SK-N-SH treated with all-trans-retinoic acid at 6 μM for 48 hours (cell line): ENCODE data around the gene TRAPPC2L.

ENCODE experiments used
- ATAC-seq: fragments of 200-7000 bp; cut with Tn5 transposase; 3 replicates; pipeline ENCODE4 v1.9.1; 2020; ENCODE audit warnings: mild to moderate bottlenecking, moderate library complexity
- ARNTL ChIP-seq: fragments of 450-650 bp; formaldehyde crosslinking; IDR thresholded peaks from 2 replicates; pipeline ENCODE4 v1.5.0; 2020; ENCODE audit warnings: low read depth, mild to moderate bottlenecking, moderate library complexity, borderline replicate concordance
- BACH2 ChIP-seq: fragments of 250-450 bp; sonication (Bioruptor Pico); IDR thresholded peaks from 2 replicates; pipeline ENCODE4 v1.9.0; 2021; ENCODE audit warnings: mild to moderate bottlenecking, borderline replicate concordance
- CREB5 ChIP-seq: fragments of 250-450 bp; sonication (Bioruptor Pico); IDR thresholded peaks from 2 replicates; pipeline ENCODE4 v1.5.1; 2020; ENCODE audit warnings: low read depth, mild to moderate bottlenecking, moderate library complexity
- CSDC2 ChIP-seq: fragments of 250-450 bp; sonication (Bioruptor Pico); IDR thresholded peaks from 2 replicates; pipeline ENCODE4 v1.5.0; 2020; ENCODE audit warnings: mild to moderate bottlenecking, moderate library complexity
- ESRRG ChIP-seq: fragments of 250-450 bp; sonication (Bioruptor Pico); IDR thresholded peaks from 2 replicates; pipeline ENCODE4 v1.6.1; 2021; ENCODE audit warnings: mild to moderate bottlenecking
- GLIS3 ChIP-seq: fragments of 250-450 bp; sonication (Bioruptor Pico); IDR thresholded peaks from 2 replicates; pipeline ENCODE4 v1.5.0; 2020; ENCODE audit warnings: mild to moderate bottlenecking, moderate library complexity
- ISL1 ChIP-seq: fragments of 250-450 bp; sonication (Bioruptor Pico); IDR thresholded peaks from 2 replicates; pipeline ENCODE4 v2.1.2; 2022; ENCODE audit warnings: mild to moderate bottlenecking, moderate library complexity
- POU6F1 ChIP-seq: fragments of 250-450 bp; sonication (Bioruptor Pico); IDR thresholded peaks from 2 replicates; pipeline ENCODE4 v1.8.0; 2021; ENCODE audit warnings: low read depth, mild to moderate bottlenecking, moderate library complexity, borderline replicate concordance
- PPARA ChIP-seq: fragments of 250-450 bp; sonication (Bioruptor Pico); IDR thresholded peaks from 2 replicates; pipeline ENCODE4 v1.5.0; 2020; ENCODE audit warnings: mild to moderate bottlenecking, borderline replicate concordance
- RARB ChIP-seq: fragments of 250-450 bp; sonication (Bioruptor Pico); IDR thresholded peaks from 2 replicates; pipeline ENCODE4 v1.8.0; 2021; ENCODE audit warnings: mild to moderate bottlenecking, moderate library complexity
- SNAI2 ChIP-seq: fragments of 250-450 bp; sonication (Bioruptor Pico); IDR thresholded peaks from 2 replicates; pipeline ENCODE4 v1.5.0; 2020; ENCODE audit warnings: mild to moderate bottlenecking, moderate library complexity
- TCF4 ChIP-seq: fragments of 250-450 bp; sonication (Bioruptor Pico); IDR thresholded peaks from 2 replicates; pipeline ENCODE4 v1.8.0; 2021; ENCODE audit warnings: mild to moderate bottlenecking, moderate library complexity, borderline replicate concordance
- TOX ChIP-seq: fragments of 250-450 bp; sonication (Bioruptor Pico); IDR thresholded peaks from 2 replicates; pipeline ENCODE4 v1.8.0; 2021; ENCODE audit warnings: mild to moderate bottlenecking, moderate library complexity, borderline replicate concordance
- TSHZ2 ChIP-seq: fragments of 250-450 bp; sonication (Bioruptor Pico); IDR thresholded peaks from 2 replicates; pipeline ENCODE4 v1.5.0; 2020; ENCODE audit warnings: mild to moderate bottlenecking, moderate library complexity
- ZC3H10 ChIP-seq: fragments of 250-450 bp; sonication (Bioruptor Pico); IDR thresholded peaks from 2 replicates; pipeline ENCODE4 v1.5.1; 2021; ENCODE audit warnings: mild to moderate bottlenecking, moderate library complexity
- ZFP3 ChIP-seq: fragments of 250-450 bp; sonication (Bioruptor Pico); IDR thresholded peaks from 2 replicates; pipeline ENCODE4 v1.5.0; 2020; ENCODE audit warnings: mild to moderate bottlenecking, moderate library complexity
- ZFP30 ChIP-seq: fragments of 450-650 bp; formaldehyde crosslinking; IDR thresholded peaks from 2 replicates; pipeline ENCODE4 v1.5.0; 2022; ENCODE audit warnings: mild to moderate bottlenecking, moderate library complexity
- ZNF565 ChIP-seq: fragments of 450-650 bp; formaldehyde crosslinking; conservative IDR thresholded peaks from 2 replicates; pipeline ENCODE4 v1.5.0; 2020; ENCODE audit warnings: low read depth, mild to moderate bottlenecking, moderate library complexity
- ZNF70 ChIP-seq: fragments of 450-650 bp; formaldehyde crosslinking; IDR thresholded peaks from 2 replicates; pipeline ENCODE4 v1.5.0; 2020; ENCODE audit warnings: mild to moderate bottlenecking, moderate library complexity
- ZNF8 ChIP-seq: fragments of 450-650 bp; formaldehyde crosslinking; IDR thresholded peaks from 2 replicates; pipeline ENCODE4 v1.5.0; 2020; ENCODE audit warnings: mild to moderate bottlenecking, moderate library complexity
- TF ChIP-seq, protein P1 (sequence below): fragments of 250-450 bp; sonication (Bioruptor Pico); IDR thresholded peaks from 2 replicates; pipeline ENCODE4 v1.8.0; 2020; ENCODE audit warnings: mild to moderate bottlenecking, moderate library complexity, borderline replicate concordance

TRAPPC2L gene

DNA sequence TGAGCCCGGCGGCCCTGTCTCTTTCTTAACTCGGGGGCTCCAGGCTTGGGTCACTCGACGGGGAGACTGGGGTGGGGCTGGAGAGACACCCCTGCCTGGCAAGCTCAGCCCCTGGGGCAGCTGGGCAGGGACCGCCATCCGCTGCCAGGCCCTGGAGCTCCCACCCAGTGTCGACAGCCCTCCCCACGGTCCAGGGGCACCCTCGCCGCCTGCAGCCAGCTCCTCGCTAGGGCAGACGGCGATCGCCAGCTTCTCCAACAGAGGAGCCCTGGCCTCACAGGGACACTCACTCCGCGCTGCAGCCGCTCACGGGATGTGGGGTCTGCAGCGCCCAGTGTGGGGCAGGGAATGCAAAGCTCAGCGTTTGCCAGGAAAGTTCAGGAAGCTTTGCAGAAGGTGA is 29.2 kb upstream of the TRAPPC2L start:
- no peak for ATAC-seq
- TF ChIP-seq ZNF70 (CRISPR knock-in tag): no peak

DNA sequence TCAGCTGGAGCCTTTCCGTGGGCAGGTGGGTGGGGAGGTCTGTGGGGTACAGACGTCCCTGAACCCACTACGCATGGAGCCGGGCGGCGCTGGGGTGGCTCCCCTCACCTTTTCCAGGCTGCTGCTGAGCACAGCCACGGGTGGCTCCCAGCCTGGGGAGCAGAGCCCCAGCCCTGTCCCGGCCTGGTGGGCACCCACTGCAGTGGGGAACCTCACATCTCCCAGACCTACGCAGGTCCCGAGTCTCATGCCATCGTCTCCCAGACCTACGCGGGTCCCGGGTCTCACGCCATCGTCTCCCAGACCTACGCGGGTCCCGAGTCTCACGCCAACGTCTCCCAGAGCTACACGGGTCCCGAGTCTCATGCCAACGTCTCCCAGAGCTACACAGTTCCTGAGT is 28.2 kb upstream of the TRAPPC2L start:
- ATAC-seq: no peak
- TF ChIP-seq ESRRG (CRISPR knock-in tag): no peak
- TF ChIP-seq ARNTL (CRISPR knock-in tag): no peak
- no peak for TF ChIP-seq TCF4 (CRISPR knock-in tag)
- TF ChIP-seq GLIS3 (CRISPR knock-in tag): no peak
- no peak for TF ChIP-seq ZNF565 (CRISPR knock-in tag)
- no peak for TF ChIP-seq BACH2 (CRISPR knock-in tag)
- TF ChIP-seq RARB (CRISPR knock-in tag): no peak
- no peak for TF ChIP-seq SNAI2 (CRISPR knock-in tag)
- no peak for TF ChIP-seq CSDC2 (CRISPR knock-in tag)
- no peak for TF ChIP-seq ZC3H10 (CRISPR knock-in tag)
- TF ChIP-seq TSHZ2: no peak
- TF ChIP-seq CREB5: no peak
- no peak for TF ChIP-seq PPARA (CRISPR knock-in tag)
- no peak for TF ChIP-seq ZNF70 (CRISPR knock-in tag)
- no peak for TF ChIP-seq TOX (CRISPR knock-in tag)
- no peak for TF ChIP-seq ZFP30
- TF ChIP-seq POU6F1 (CRISPR knock-in tag): no peak
- TF ChIP-seq ISL1 (CRISPR knock-in tag): no peak

DNA sequence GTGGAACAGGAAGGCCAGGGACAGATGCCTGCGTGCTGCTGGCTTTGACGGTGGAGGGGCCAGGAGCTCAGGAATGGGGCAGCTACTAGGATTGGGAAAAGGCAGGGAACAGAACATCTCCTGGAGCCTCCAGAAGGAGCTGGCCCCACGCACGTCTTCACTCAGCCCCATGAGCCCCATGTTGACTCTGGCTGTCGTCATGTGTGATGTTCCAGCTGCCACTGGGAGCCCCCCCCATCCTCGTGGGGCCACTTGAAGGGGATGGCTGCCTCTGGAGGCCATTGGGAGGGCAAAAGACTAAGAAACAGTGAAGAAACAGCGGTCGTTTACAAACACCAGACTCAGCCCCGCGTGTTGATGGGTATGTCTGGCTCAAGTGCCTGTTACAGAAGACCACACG is 26.7 kb upstream of the TRAPPC2L start:
- no peak for ATAC-seq
- TF ChIP-seq ARNTL (CRISPR knock-in tag): no peak
- no peak for TF ChIP-seq ZFP3
- no peak for TF ChIP-seq RARB (CRISPR knock-in tag)
- no peak for TF ChIP-seq CREB5
- TF ChIP-seq ZNF8 (CRISPR knock-in tag): no peak
- TF ChIP-seq TCF4 (CRISPR knock-in tag): no peak
- no peak for TF ChIP-seq SNAI2 (CRISPR knock-in tag)
- TF ChIP-seq BACH2 (CRISPR knock-in tag): no peak
- TF ChIP-seq GLIS3 (CRISPR knock-in tag): no peak
- TF ChIP-seq, all 23 proteins: peak for 0

DNA sequence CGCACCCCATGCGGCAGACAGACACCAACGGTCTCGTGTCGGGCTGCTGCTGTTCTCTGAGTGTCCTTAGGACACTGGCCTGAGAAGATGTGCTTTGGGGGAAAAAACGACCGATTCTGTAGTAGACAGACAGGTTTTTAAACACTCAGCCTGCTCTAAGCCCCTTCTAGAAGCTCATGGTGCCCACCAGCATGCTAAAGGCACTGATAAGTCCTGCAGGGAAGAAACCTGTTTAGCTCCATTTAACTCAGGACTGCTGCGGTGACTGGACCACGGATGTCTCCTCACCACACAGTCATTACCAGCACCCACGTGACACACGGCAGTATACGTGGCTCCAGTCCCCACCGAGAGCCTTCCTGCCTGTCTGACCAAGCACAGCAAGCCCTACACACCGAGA is 26.1 kb upstream of the TRAPPC2L start:
- no peak for ATAC-seq

More for the DNA sequence above, 26.1 kb upstream of the TRAPPC2L start:
- TF ChIP-seq CSDC2 (CRISPR knock-in tag) (no peak), ISL1 (CRISPR knock-in tag) (no peak), RARB (CRISPR knock-in tag) (no peak), TSHZ2 (no peak), TOX (CRISPR knock-in tag) (no peak), PPARA (CRISPR knock-in tag) (no peak), BACH2 (CRISPR knock-in tag) (no peak), ZC3H10 (CRISPR knock-in tag) (no peak)
- TF ChIP-seq, protein P1, sequence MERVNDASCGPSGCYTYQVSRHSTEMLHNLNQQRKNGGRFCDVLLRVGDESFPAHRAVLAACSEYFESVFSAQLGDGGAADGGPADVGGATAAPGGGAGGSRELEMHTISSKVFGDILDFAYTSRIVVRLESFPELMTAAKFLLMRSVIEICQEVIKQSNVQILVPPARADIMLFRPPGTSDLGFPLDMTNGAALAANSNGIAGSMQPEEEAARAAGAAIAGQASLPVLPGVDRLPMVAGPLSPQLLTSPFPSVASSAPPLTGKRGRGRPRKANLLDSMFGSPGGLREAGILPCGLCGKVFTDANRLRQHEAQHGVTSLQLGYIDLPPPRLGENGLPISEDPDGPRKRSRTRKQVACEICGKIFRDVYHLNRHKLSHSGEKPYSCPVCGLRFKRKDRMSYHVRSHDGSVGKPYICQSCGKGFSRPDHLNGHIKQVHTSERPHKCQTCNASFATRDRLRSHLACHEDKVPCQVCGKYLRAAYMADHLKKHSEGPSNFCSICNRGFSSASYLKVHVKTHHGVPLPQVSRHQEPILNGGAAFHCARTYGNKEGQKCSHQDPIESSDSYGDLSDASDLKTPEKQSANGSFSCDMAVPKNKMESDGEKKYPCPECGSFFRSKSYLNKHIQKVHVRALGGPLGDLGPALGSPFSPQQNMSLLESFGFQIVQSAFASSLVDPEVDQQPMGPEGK (CRISPR knock-in tag): no peak
- TF ChIP-seq, all 23 proteins: peak for 0
